SK-N-MC (cell line): ENCODE data around the gene ZNF366.

Experiments
- EZH2 ChIP-seq: fragments of 200-600 bp; sonication (generic); IDR thresholded peaks from one replicate; pipeline ENCODE4 v1.6.1; 2017; ENCODE audit warnings: antibody characterized with exemption
- POLR2AphosphoS5 ChIP-seq: IDR thresholded peaks from 2 replicates; pipeline ENCODE4 v1.6.1; 2012; ENCODE audit warnings: mild to moderate bottlenecking, low read depth, low read length, borderline replicate concordance

GRCh38 chr5:72519111-72519510 lies 11.9 kb upstream of the ZNF366 start:
- TF ChIP-seq EZH2 (no peak), POLR2AphosphoS5 (no peak)
